DMS79 treated with DMSO at 0.1 percent for 48 hours (cell line): ENCODE results near the gene SSTR3.

Experiments used
- DNase-seq: peaks from one replicate; lab custom pipeline; 2025; lab: John Stamatoyannopoulos, UW

Gene SSTR3

DNA sequence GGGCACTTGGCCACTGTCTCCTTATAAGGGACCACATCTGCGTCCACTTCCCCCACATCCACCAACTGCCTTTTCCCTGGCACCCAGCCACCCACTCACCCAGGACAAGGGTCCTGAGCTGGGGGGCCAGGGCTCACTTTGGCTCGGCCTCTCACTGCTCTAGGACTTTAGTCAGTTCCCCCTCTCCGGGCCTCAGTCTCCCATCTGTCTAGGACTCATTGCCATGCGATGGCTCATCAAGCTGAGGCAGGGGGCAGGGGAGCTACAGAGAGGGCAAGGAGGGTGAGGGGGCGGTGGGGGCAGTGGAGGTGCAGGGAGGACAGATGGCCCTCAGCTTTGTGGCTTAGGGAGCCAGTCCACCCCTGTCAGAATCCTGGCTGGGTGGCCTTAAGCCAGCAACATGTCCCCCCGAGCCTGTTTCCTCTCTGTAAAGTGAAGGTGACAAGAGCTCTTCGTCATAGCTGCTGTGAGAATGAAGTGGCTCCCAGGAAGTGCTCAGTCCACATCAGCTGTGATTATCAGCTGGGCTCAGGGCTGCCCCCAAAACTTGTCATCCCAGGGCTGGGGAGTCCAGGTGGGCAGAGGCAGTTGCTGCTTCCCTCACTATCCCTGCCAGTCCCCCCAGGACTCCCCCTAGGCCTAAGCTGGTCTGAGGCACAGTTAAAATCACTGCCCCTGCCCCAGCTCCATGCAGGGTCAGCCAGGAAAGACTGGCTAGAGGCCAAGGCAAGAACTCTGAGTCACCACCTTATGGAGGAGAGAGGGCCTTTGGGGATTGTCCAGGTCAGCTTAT, 16.9 kb upstream of the SSTR3 start:
- DNase-seq = peak; percentile 2

DNA sequence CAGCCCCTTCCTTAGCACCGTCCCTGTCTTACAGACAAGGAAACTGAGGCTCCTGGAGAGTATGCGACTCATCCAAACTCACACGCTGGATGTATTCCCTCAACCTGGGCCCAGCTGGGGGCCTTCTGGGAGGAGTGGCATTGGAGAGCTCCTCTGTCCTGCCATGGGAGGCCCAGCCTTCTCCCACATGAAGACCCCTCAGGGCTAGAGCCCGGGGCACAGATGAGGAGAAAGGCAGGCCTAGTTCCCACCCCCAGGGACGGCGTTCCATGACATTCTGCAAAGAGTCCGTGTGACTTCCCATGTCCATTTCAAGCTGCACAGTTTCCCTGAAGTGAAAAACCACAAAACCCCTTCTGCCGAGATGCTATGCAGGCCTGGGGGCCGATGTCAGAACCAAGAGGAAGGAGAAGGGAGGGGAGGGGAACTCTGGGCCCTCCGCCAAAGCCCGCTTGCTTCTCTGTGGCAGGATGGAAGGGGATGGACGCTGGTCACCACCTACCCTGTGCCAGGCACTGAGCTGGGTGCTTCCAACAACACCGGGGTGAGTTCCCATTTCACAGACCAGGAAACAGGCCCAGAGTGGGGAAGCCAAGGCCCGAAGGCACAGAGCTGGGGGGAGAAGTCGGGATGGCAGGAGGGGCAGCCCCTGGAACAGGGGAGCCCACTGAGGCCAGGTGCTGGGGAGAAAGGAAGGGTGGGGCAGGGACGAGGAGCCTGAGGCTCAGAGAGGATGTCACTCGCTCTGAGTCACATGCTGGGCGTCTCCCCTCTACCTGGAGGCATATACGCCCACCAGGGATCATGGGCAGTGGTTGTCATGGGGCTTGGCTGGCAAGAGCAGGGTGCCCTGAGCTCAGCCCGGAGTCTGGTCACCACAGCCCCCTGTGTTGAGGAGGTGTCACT, 16.1 kb upstream of the SSTR3 start:
- DNase-seq = no peak

DNA sequence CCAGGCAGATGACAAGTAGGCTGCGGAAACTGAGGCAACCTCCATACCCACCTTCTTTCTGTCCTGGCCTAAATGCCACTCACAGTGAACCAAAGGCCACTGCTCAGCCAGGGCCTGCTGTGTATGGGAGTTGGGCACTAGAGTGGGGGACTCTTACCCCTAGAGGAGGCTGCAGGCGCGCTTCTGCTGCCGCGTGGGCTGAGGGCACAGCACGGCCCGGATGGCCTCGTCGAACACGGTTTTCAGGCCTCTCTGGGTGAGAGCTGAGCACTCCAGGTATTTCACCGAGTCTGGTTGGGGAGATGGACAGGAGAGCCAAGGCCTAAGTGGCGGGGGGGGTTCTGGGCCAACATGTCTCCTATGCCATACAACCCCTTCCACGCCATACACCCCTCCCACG, 14.2 kb upstream of the SSTR3 start:
- DNase-seq = no peak

DNA sequence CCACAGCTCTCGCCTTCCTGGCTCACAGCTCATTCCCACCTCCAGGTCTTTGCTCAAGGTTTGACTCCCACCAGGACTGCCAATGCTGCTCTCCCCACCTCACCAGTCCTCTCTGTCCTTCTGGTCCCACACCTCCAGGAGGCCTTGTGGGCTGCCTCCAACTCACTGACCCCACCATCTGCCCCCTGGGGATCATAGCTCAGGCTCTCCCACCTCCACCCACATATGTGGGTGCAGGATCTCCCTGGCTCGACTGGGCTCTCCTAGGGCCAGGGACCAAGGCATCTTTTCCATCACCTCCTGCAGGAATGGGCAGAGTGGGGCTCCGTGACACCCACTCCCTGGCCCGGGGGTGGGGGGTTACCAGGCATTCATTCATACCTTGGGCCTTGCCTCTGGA, 13.8 kb upstream of the SSTR3 start:
- no peak for DNase-seq

DNA sequence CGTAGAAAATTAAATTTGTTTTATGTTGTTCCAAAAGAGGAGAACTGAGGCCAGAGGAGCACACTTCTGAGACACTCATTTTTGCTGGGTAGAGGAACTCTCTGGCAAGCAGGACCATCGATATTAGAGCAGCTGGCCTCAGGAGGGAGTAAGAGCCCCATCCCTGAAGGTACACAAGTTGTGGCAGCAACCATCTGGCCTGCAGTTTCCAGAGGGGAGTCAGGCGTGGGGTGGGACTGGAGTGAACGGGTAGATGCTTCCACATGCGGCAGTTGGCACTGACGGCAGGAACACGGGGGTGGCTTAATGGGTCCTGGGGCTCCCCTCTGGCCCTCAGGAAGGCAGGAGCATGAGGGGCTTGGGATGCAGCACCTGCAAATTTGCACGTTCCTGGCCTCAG, 13.2 kb upstream of the SSTR3 start:
- DNase-seq = no peak

DNA sequence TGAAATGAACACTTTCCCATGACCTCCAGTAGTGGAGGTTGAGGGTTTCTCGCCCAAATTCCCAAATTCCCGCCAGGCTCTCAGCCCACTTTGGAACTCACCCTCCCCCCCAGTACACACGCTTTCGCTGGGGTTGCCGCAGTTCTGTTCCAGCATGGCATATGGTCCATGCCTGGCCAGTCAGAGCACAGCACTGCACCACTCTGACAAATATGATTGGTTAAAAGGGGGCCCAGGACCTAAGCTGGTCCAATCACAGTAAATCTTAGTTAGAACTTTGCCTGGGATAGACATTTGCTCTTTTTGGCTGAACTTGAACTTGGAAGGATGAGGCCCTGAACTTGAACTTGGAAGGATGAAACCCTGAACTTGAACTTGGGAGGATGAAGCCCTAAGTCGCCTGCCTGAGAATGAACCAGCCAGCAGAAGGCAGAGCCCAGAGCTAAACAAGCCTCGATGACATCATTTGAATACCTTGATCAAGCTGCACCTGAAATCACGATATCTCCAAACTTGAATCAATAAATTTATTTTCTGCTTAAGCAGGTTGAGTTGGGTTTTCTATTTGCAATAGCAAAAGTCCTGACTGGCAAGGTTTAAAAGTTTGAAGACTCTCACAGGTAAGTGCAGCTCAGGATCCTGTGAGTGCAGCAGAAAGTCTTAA, 12.6 kb upstream of the SSTR3 start:
- DNase-seq = no peak

DNA sequence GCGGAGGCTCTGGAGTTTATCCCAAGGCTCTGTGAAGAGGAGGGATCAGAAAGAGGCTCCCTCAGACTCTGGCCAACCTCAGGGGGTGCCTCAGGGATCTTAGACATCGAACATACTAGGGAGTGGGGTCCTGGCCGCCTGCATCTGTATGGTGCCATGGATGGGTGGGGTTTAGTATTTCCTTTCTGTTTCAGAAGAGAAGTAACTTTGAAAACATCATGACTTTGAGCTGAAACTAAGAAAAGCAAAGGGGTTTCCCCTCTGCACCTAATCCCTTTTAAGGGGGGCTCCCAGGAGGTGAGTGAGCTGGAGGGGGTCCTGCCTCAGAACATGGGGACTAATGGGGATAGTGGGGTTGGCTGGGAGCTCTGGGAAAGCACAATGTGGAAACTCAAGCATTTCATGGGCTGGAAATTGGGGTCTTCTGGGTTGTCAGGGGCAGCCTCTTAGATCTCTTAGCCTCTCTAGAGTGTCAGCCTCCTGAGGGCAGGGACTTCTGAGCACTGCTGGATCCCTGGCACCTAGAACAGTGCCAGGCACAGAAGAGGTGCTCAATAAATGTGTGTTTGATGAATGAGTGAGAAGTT, 11.8 kb upstream of the SSTR3 start:
- no peak for DNase-seq

DNA sequence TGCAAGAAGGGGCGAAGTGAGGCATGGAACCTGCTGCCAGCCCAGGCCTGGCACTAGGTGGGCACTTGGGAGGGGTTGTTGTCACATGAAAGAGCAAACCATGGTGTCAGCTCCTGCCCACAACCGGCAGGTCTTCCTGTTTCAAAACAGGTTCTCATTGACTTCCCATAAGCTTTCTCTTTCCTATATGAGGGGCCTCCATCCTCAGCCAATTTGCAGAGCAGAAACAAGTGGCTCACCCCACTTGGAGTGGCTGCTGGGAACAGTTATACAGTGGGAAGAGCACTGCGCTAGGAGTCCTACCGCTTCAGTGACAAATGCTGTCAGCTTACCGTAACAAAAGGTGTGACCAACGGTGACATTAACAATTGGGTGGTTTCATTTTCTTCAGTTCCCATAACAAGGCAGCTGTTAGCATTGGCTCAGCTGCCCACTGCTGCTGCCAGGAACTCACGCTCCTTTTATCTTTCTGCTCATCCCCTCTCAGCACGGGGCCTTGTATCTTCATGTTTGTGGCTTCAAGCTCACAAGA, 10.2 kb upstream of the SSTR3 start:
- DNase-seq = no peak

DNA sequence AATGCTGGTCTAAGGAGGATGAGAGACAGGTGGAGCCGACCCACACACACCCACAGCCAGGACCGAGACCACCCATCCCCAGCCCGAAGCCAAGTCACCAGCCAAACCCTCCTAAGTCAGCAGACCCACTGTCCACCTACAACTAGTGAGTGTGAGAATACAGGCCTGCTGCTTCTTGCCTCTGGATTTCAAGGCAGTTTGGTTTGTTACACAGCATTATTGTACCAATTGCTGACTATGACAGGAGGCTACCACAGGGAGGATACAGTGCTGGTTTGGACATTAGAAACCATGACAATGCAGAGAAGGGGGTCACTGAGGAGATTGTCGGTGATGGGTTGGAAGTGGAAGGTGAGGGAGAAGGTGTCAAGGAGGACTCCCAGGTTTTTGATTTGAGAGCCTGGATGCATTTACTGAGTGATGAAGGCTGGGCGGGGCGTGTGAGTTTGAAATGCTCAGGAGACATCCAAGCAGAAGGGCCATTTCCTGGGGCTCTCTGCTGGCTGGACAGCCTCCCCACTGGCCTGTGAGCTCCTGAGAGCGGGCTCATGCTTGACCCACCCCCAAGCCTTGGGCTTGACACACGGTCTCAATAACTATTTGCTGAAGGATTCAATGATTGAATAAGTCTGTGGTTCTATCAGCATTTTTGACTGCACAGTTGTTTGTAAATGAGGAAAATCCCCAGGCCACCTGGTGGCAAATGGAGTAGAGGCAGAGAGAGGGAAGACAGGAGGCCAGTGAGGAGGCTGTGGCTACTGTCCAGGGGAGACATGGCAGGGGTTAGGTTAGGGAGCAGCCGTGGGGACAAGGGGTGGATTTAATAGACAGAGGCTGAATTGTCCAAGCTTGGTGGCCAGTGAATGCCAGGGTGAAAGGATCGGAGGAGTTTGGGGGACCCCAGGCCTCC, 9.4 kb upstream of the SSTR3 start:
- no peak for DNase-seq

DNA sequence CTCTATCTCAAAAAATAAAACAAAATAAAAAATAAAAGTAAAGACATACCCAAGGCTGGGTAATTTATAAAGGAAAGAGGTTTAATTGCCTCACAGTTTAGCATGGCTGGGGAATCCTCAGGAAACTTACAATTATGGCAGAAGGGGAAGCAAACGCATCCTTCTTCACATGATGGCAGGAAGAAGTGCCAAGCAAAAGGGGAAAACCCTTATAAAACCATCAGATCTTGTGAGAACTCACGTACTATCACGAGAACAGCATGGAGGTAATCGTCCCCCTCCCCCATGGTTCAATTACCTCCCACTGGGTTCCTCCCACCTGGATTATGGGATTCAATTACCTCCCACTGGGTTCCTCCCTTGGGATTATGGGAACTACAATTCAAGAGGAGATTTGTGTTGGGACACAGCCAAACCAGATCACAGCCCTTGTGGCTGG, 8.3 kb upstream of the SSTR3 start:
- DNase-seq = no peak

DNA sequence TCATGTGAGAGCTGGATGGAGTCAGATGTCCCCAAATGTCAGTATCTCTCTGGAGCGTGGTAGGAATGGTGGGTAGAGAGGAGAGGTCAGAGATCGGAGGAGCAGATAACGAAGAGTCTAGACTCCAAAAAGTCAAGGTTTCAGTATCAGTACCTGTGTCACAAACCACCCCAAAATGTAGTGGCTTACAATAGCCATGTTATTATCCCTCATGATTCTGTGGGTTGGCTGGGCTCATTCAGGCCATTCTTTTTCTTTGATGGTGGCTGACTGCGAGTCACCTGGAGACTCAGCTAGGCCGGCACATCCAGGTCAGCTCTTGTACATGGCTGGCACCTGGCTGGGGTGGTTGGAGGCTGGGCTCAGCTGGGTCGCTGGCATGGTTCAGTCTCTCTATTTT, 7.3 kb upstream of the SSTR3 start:
- DNase-seq = no peak

DNA sequence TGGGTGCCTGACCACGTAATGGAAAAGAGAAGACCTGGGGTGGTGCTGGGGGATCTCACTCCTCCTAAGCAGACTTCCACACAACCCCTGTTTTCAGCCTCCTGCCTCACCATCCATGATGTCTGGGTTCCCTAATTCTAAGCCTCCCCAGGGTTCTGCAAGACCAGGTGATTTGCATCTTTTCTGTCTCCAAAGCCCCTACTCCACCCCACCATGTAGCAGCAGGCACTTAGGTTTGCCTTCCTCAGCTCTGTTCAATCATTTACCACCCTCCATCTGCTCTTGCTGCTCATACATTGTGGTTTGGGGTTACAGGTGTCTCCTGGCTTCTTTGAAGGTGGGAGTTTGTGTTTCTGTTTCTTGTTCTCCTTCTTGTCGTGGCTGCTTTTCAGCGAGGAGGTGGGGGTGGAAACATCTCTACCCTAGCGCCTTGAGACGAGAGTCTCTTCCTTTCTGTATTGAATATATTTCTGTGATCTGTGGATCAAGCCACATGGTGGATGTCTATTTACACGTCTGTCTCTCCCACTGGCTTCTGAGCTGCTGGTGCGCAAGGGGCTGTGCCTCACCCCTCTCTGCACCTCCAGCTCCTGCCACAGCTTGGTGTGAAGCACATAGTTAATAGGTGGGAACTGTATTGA, 6.6 kb upstream of the SSTR3 start:
- DNase-seq = no peak

DNA sequence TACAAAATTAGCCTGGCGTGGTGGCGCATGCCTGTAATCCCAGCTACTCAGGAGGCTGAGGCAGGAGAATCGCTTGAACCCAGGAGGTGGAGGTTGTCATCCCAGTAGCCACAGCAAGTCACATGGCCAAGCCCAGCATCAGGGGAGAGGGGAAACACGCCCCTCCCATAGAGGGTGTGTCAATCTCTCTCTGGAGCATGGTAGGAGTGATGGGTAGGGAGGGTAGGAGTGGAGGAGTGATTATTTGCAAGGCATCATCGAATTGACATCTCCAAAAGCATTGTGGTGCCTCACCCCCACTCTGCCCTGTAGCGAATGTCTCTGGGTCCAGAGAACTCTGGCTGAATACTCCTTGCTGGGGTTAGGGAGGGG, 6.1 kb upstream of the SSTR3 start:
- no peak for DNase-seq

DNA sequence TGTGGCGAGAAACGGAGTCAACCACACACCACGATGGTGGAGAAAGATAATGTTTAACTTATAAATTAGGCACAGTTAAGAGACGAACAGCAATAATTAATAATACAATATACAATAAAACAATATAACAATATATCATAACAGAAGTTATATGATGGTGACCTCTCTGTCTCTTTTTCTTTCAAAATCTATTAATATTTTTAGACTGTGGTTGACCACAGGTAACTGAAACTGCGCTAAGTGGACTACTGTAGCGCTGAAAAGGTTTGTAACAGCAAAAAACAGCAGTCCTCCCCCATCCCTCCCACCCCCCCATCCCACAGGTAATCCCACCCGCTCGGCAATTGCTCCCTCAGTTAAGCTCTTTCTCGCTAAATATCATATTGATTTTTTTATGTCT, 3.6 kb upstream of the SSTR3 start:
- DNase-seq = no peak

DNA sequence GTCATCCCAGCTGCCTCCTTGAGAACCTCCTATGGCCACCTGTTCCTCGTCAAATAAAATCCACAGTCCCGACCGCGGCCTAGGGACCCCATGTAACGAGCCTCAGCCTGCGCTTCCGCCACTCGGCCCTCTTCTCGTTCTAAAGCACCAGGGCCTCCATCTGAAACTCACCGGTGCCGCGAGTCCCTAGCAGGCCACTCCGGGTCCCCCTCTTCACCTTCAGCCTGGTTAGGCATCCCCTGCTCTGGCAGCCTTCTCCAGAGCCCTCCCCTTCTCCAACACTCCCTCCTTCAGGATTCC, 2.4 kb upstream of the SSTR3 start:
- no peak for DNase-seq

DNA sequence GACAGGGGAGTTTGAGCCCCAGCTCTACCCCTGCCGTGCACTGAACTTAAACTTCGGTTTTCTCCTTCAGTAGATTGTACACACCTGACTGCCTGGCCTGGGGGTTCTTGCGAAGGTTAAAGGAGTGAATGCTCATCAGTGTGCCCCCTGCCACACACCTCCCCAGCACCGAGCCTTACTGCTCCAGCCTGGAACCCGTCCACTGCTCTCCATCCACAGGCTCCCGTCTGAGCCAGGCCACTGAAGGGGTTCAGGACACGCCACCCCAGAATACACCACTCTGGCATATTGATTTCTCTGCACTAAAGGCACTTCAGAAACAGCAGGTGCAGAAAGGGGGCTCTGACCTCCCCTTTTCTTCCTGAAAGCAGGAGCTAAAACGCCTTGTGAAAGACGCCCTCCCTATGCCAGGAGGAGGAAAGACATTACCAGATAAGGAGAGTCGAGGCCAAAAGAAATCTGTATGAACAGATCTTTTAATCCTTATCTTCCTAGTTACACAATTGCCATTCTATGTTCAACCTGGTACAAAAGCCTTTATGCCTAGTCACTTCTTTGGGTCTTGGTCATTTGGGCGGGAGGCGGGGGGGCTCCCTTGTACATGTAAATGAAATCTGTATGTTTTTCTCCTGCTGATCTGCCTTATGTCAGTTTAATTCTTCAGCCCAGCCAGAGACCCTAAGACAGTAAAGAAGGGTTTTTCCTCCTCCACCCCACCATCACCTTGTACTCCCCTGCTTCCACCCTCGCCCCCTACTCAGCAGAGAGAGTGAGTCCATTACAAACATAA, 1.9 kb upstream of the SSTR3 start:
- peak; percentile 18 for DNase-seq

DNA sequence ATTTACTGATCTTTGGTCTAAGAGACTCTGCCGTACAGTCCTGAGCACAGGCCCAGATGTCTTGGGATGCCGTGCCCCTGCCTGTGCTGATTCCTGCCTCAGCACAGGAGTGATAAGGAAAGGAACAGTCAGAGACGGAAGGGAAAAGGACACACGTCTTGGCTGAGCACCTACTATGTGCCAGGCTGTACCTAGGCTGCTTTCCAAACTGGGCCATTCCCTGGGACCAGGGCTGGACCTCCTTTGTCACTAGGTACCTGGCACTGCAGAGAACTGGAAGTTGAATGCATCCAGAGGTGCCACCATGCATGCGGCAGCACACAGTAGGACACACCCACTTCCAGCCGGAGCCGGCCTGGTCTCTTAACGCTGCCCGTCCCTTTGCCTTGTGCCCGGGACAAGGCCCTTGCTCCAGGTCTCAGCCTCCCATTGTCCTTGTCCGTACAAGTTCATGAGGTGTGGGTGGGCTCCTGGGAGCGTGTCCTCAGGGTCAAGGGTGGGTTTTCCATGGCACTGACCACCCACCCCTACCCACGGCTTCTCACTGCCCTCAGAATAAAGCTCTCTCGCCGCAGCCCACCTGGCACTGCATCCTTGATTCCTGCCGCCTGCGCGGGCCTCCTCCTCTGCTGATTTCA, 1.1 kb upstream of the SSTR3 start:
- DNase-seq = no peak

DNA sequence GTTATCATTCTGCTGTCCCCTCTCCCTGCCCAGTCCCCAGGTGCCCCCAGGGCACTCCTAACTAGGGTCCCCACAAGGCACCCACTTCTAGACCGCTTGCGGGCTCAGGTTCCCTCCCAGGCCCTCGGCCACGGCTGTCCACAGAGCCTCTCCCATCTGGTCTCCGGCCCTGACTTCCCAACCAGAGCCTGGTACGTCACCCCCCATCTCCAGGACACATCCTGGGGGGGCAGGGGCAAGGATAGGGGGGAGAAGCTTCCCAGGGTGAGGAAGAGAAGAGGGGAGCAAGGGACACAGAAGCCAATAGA, 457 bp downstream of the SSTR3 start:
- DNase-seq = no peak

DNA sequence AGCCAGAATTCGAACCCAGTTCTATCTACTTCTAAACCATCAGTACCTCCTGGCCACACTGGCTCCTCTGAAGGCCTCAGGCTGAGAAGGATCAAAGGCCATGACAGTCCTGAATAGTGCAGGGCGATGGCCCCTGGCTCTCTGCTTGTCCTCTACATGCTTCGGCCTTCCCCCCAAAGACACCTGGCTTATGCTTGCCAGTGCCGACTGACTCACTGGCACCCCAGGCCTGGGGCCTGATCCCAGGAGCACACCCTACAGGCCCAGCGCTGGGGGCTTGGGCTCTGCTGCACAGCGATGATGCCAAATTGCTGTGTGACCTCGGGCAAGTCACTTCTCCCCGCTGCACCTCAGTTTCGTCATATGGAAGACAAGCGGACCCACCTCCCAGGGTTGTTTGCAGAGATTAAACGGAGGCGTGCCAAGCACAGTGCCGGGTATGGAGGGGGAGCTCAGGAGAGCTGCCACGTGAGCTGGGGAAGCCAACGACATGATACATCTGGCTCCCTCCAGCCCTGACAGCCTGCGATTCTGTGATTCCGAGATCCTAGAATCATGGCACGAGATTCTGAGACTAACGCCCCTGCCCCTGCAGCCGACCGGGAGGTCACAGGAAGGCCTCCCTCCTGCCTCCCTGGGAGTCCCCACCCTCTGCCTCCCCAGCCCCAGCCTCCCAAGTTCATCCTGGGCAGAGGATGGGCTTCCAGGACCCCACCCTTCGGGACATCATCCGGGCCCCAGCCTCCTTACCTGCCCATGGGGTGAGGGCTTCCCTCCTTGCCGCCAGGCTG, 1.0 kb downstream of the SSTR3 start:
- DNase-seq = no peak
